ENCODE results near the gene THAP6. TPM values are rescaled to one million over a fixed set of nuclear protein-coding genes. Genes with fewer than 3 reads are reported as not detected.

The THAP6 gene
- total and polyA plus RNA-seq, 2 of the 8 experiments (the other 6 are each of a cell fraction or from before 2014, with no cell fraction given), result 3.3 to 9.7 TPM

GRCh38 chr4:75527482-75527881, 13.2 kb downstream of the THAP6 start:
- no peaks in the 10 kb centered on the region for H3K27me3 ChIP-seq (replicated peaks in 1 of 4; ENCODE audit: control insufficient read depth in 3 of 4, extremely low read depth in 1 of 4, insufficient read depth in 3 of 4, low read length in 3 of 4)
- H3K9me3 ChIP-seq (ENCODE audit: insufficient read depth in 2 of 2, low read depth in 1 of 2, low read length in 1 of 2), result peaks cover 4 to 7% of the 10 kb centered on the region in 2 experiments; a peak in 1 of 4 replicates
- no peak overlapping the region for H4K91ac ChIP-seq (replicated peaks; ENCODE audit: insufficient read length, low read length)
- no peak overlapping the region for H3K27ac ChIP-seq (ENCODE audit: low read depth, low read length)
- H3K23me2 ChIP-seq (ENCODE audit: low read depth, low read length), result no peaks in the 10 kb centered on the region
- H2BK12ac ChIP-seq (ENCODE audit: low read depth, low read length), result no peak overlapping the region
- no peak overlapping the region for H2AK5ac ChIP-seq (ENCODE audit: low read depth, low read length)
- no peak overlapping the region for H3K4me2 ChIP-seq (ENCODE audit: insufficient read depth in 1 of 2, low read depth in 2 of 2, low read length in 2 of 2)
- H2BK20ac ChIP-seq (ENCODE audit: low read length), result no peak overlapping the region
- H3K4me3 ChIP-seq (ENCODE audit: extremely low read depth in 1 of 4, insufficient read depth in 2 of 4, low read depth in 3 of 4, low read length in 4 of 4), result no peak overlapping the region
- H3K56ac ChIP-seq (replicated peaks; ENCODE audit: insufficient read length, low read depth, low read length), result no peak overlapping the region
- no peaks in the 10 kb centered on the region for H3K4me1 ChIP-seq (replicated peaks in 1 of 4; ENCODE audit: control insufficient read depth in 3 of 4, insufficient read depth in 4 of 4, low read length in 3 of 4)
- no peak for FAIRE-seq
- H3K4ac ChIP-seq (replicated peaks; ENCODE audit: insufficient read length, low read depth, low read length), result no peak overlapping the region
- no peak overlapping the region for H4K8ac ChIP-seq (ENCODE audit: extremely low read depth, insufficient read depth, low read length)
- H3K9ac ChIP-seq (replicated peaks in 1 of 4; ENCODE audit: extremely low read depth in 1 of 4, low read depth in 3 of 4, low read length in 3 of 4), result no peak overlapping the region
- H3K79me2 ChIP-seq (ENCODE audit: control insufficient read depth in 1 of 2, insufficient read depth in 2 of 2, low read length in 2 of 2), result peaks cover 0 to 3% of the 10 kb centered on the region in 2 experiments; a peak in 1 of 4 replicates
- no peak overlapping the region for H3K14ac ChIP-seq (ENCODE audit: insufficient read length)
- TF ChIP-seq CREB1 (IDR thresholded peaks at IDR 0.05), result no peak
- TF ChIP-seq GABPA (IDR thresholded peaks at IDR 0.05; ENCODE audit: borderline replicate concordance, insufficient read depth, low read length), result no peak
- no peak for TF ChIP-seq SP1 (IDR thresholded peaks at IDR 0.05; ENCODE audit: low read depth, low read length)
- TF ChIP-seq SUZ12 (IDR thresholded peaks at IDR 0.05; ENCODE audit: low read length), result no peak
- TF ChIP-seq CTBP2 (IDR thresholded peaks at IDR 0.05; ENCODE audit: borderline replicate concordance, insufficient read depth, insufficient read length, low read length), result no peak
- no peak for TF ChIP-seq POLR2AphosphoS5 (IDR thresholded peaks at IDR 0.05; ENCODE audit: low read depth, low read length)
- TF ChIP-seq RNF2 (IDR thresholded peaks at IDR 0.05; ENCODE audit: borderline replicate concordance, low read depth, low read length, missing control alignments, poor library complexity, severe bottlenecking), result no peak
- TF ChIP-seq POU5F1 (IDR thresholded peaks at IDR 0.05; ENCODE audit: low read depth, low read length), result no peak
- no peak for TF ChIP-seq ASH2L (IDR thresholded peaks at IDR 0.05; ENCODE audit: low read length)
- no peak for DNase-seq (ENCODE audit: low read depth in 1 of 2, low spot score in 2 of 2)
- H2BK5ac ChIP-seq (ENCODE audit: low read depth, low read length), result no peak overlapping the region
- POLR2A ChIA-PET (ENCODE audit: partially characterized antibody), result interaction anchor here (0.9 kb wide), 1 partner anchor 13 kb away, joined by 7 read pairs; the partner anchor contains the start of genes RCHY1 and THAP6
- peaks cover 4 to 54% (median 18%) of the 10 kb centered on the region in 4 experiments; a peak in 7 of 8 replicates for H3K36me3 ChIP-seq (ENCODE audit: control insufficient read depth in 2 of 4, insufficient read depth in 4 of 4, low read length in 3 of 4)
- H2BK15ac ChIP-seq (ENCODE audit: low read length), result no peak overlapping the region
- no peak overlapping the region for H2AFZ ChIP-seq (ENCODE audit: low read length)
- no peak overlapping the region for H3K23ac ChIP-seq (ENCODE audit: insufficient read length)
- H4K5ac ChIP-seq (ENCODE audit: insufficient read length, low read depth, low read length), result no peak overlapping the region
- no peak overlapping the region for H2BK120ac ChIP-seq (replicated peaks; ENCODE audit: low read depth, low read length)
- CTCF ChIA-PET (ENCODE audit: partially characterized antibody), result interaction anchor here (1.0 to 1.3 kb wide), 2 partner anchors 13 to 28 kb away, joined by 3 to 4 read pairs; partner anchors contain the start of gene ODAPH
- H4K20me1 ChIP-seq (replicated peaks in 1 of 2; ENCODE audit: control insufficient read depth in 1 of 2, insufficient read depth in 2 of 2, low read length in 2 of 2), result no peaks in the 10 kb centered on the region
- H3K79me1 ChIP-seq (ENCODE audit: low read depth, low read length), result no peaks in the 10 kb centered on the region; the same call in 1 of the 2 replicates
- H3K18ac ChIP-seq (ENCODE audit: extremely low read depth, low read length), result no peak overlapping the region
